HepG2 (cell line): ENCODE measurements around the gene SDK1. TPM values are rescaled to one million over a fixed set of nuclear protein-coding genes. Genes with fewer than 3 reads are reported as not detected.

Experiments
- ATAC-seq: fragments of 200-7000 bp; cut with Tn5 transposase; 3 replicates; pipeline ENCODE4 v1.9.1; 2020; ENCODE audit warnings: mild to moderate bottlenecking, moderate library complexity
- BruUV-seq: library from RNA; stranded (reverse); fragments of 400-500 nt; replicated peaks from 2 replicates; lab custom pipeline; 2021; lab: Mats Ljungman, UMichigan
- CTCF ChIA-PET: fragments of 300-600 bp; formaldehyde crosslinking; extraction: SDS; loops from one replicate; lab custom pipeline; 2021; ENCODE audit warnings: low total read pairs, inconsistent platforms, low intra/inter-chr PET ratio; lab: Yijun Ruan, JAX
- POLR2A ChIA-PET: fragments of 350-600 bp; sonication (Branson Sonifier 250); formaldehyde crosslinking; loops from one replicate; lab custom pipeline; 2020; ENCODE audit warnings: antibody characterized with exemption, inconsistent platforms; lab: Yijun Ruan, JAX
- DNase-seq: peaks from one replicate; pipeline ENCODE4 v3.0.0-alpha.2; 2015; ENCODE audit warnings: low spot score
- FAIRE-seq: peaks from 3 replicates; lab custom pipeline; 2011; peaks lifted over from hg19 to GRCh38; lab: Jason Lieb, UNC
- H2AFZ ChIP-seq: one replicate; pipeline ENCODE4 v1.6.1; 2011; ENCODE audit warnings: low read length, inconsistent platforms
- H3K27ac ChIP-seq: fragments of 300-600 bp; 3 replicates; pipeline ENCODE4 v1.8.0; 2011; ENCODE audit warnings: mixed run types, mild to moderate bottlenecking, mixed read lengths, low read length, inconsistent platforms; ENCODE audit not compliant: insufficient read depth; ENCODE audit errors: extremely low read length
- H3K27me3 ChIP-seq, 2 experiments: fragments of 200-600 bp in 1 of 2; 2 replicates in 1 of 2; 3 replicates in 1 of 2; pipeline versions ENCODE4 v1.6.0 to v1.8.0; 2011; ENCODE audit warnings: low read length in 2 of 2, mild to moderate bottlenecking in 2 of 2, moderate library complexity in 2 of 2, inconsistent platforms in 1 of 2; ENCODE audit not compliant: insufficient read depth in 2 of 2, control insufficient read depth in 1 of 2
- H3K36me3 ChIP-seq, 2 experiments: fragments of 200-600 bp in 1 of 2; replicated peaks in 1 of 2; 2 replicates in 1 of 2; 3 replicates in 1 of 2; pipeline versions ENCODE4 v1.5.1 to v1.8.0; 2011; ENCODE audit warnings: low read length in 2 of 2, inconsistent platforms in 1 of 2; ENCODE audit not compliant: insufficient read depth in 2 of 2, control insufficient read depth in 1 of 2
- H3K4me1 ChIP-seq: 2 replicates; pipeline ENCODE4 v1.5.1; 2012; ENCODE audit warnings: low read length, inconsistent platforms; ENCODE audit not compliant: insufficient read depth
- H3K4me2 ChIP-seq: 2 replicates; pipeline ENCODE4 v1.6.0; 2011; ENCODE audit warnings: low read depth, low read length, inconsistent platforms
- H3K4me3 ChIP-seq, 3 experiments: fragments of 200-600 bp in 1 of 3; sonication (generic), shearing (Covaris generic) in 1 of 3; replicated peaks in 1 of 3; 2 replicates each; pipeline ENCODE4 v1.5.1; 2011 to 2016; ENCODE audit warnings: low read length in 3 of 3, inconsistent platforms in 2 of 3, low read depth in 2 of 3, mild to moderate bottlenecking in 2 of 3, control low read depth in 1 of 3, mixed read lengths in 1 of 3; ENCODE audit not compliant: insufficient read depth in 1 of 3
- H3K79me2 ChIP-seq: one replicate; pipeline ENCODE4 v1.6.1; 2011; ENCODE audit warnings: low read length, inconsistent platforms; ENCODE audit not compliant: insufficient read depth
- H3K9ac ChIP-seq: 2 replicates; pipeline ENCODE4 v1.6.0; 2011; ENCODE audit warnings: mild to moderate bottlenecking, low read depth, low read length, inconsistent platforms; ENCODE audit not compliant: insufficient read depth
- H3K9me3 ChIP-seq: 2 replicates; pipeline ENCODE4 v1.5.1; 2012; ENCODE audit warnings: mild to moderate bottlenecking, low read length
- H4K20me1 ChIP-seq: 2 replicates; pipeline ENCODE4 v1.6.0; 2011; ENCODE audit warnings: inconsistent platforms, mild to moderate bottlenecking, low read length, moderate library complexity; ENCODE audit not compliant: insufficient read depth
- AKAP8 ChIP-seq: sonication (generic); formaldehyde crosslinking; IDR thresholded peaks from 2 replicates; pipeline ENCODE4 v1.5.1; 2020; ENCODE audit warnings: mild to moderate bottlenecking, missing genetic modification reagents
- KAT2B ChIP-seq: fragments of 150-350 bp; IDR thresholded peaks from 2 replicates; pipeline ENCODE4 v1.6.1; 2014; ENCODE audit warnings: low read depth, low read length, borderline replicate concordance
- KDM6A ChIP-seq: IDR thresholded peaks from 2 replicates; pipeline ENCODE4 v1.6.1; 2016; ENCODE audit warnings: low read depth
- MAFK ChIP-seq, 2 experiments: IDR thresholded peaks in 1 of 2; conservative IDR thresholded peaks in 1 of 2; 2 replicates each; pipeline ENCODE4 v1.6.1; 2011; ENCODE audit warnings: improper control_type of control experiment in 2 of 2, low read length in 2 of 2
- NR0B2 ChIP-seq: sonication (generic); formaldehyde crosslinking; IDR thresholded peaks from 2 replicates; pipeline ENCODE4 v1.4.0; 2020; ENCODE audit warnings: mild to moderate bottlenecking, missing genetic modification reagents
- RXRB ChIP-seq: IDR thresholded peaks from 2 replicates; pipeline ENCODE4 v1.6.1; 2016; ENCODE audit warnings: borderline replicate concordance, missing genetic modification reagents, missing compliant biosample characterization
- SMARCE1 ChIP-seq: fragments of 450-650 bp; IDR thresholded peaks from 2 replicates; pipeline ENCODE4 v1.6.1; 2017; ENCODE audit warnings: borderline replicate concordance
- STAT5B ChIP-seq: sonication (generic); formaldehyde crosslinking; IDR thresholded peaks from 2 replicates; pipeline ENCODE4 v1.4.0; 2020; ENCODE audit warnings: missing genetic modification reagents
- ZBTB21 ChIP-seq: sonication (generic); formaldehyde crosslinking; IDR thresholded peaks from 2 replicates; pipeline ENCODE4 v1.4.0; 2020; ENCODE audit warnings: missing genetic modification reagents
- ZBTB7A ChIP-seq: sonication (generic); formaldehyde crosslinking; IDR thresholded peaks from 2 replicates; pipeline ENCODE4 v1.8.0; 2022; ENCODE audit warnings: mild to moderate bottlenecking, missing genetic modification reagents
- ZBTB7B ChIP-seq: sonication (generic); formaldehyde crosslinking; IDR thresholded peaks from 2 replicates; pipeline ENCODE4 v1.4.0; 2020; ENCODE audit warnings: missing genetic modification reagents
- ZFP1 ChIP-seq: IDR thresholded peaks from 2 replicates; pipeline ENCODE4 v1.6.1; 2016
- ZNF788 ChIP-seq: sonication (generic); formaldehyde crosslinking; IDR thresholded peaks from 2 replicates; pipeline ENCODE4 v1.5.0; 2020; ENCODE audit warnings: mild to moderate bottlenecking, missing genetic modification reagents, borderline replicate concordance
- WGBS: methylation state at CpG from one replicate; pipeline ENCODE4 v1.1.6; 2017; ENCODE audit warnings: low lambda C conversion rate; 5-methylcytosine and 5-hydroxymethylcytosine counted together
- in situ Hi-C: cut with HindIII; loops from 2 replicates; pipeline ENCODE4 v1.10.0; 2017; ENCODE audit warnings: low pct_unique_long_range_greater_than_20kb; ENCODE audit not compliant: extremely low pct_ligation_motif_present
- intact Hi-C: fragments of 100-400 bp; cut with micrococcal nuclease; formaldehyde crosslinking; loops from one replicate; pipeline ENCODE4 v1.10.0; 2022; ENCODE audit not compliant: unreplicated experiment
- polyA plus RNA-seq, 8 experiments: library from polyadenylated mRNA; depleted of rRNA in 3 of 8; stranded (reverse) in 7 of 8; unstranded in 1 of 8; fragments of >200 nt; fragmentation: Illumina TruSeq in 4 of 8; extraction: Trizol in 4 of 8; gene quantifications; 2 replicates each; pipeline versions ENCODE4 v1.2.1 to v1.2.3, GENCODE V29; 2011 to 2016; ENCODE audit warnings: low read depth in 4 of 8, missing spikeins in 1 of 8, mixed read lengths in 1 of 8; ENCODE audit not compliant: insufficient read depth in 1 of 8
- total RNA-seq, 5 experiments: library from RNA; depleted of rRNA; stranded (reverse); fragments of >200 nt; fragmentation: Illumina TruSeq; extraction: Trizol; gene quantifications; 2 replicates each; pipeline ENCODE4 v1.2.3, GENCODE V29; 2016; ENCODE audit warnings: low read depth in 1 of 5
- TF ChIP-seq, protein P1 (sequence below): sonication (generic); formaldehyde crosslinking; IDR thresholded peaks from 2 replicates; pipeline ENCODE4 v1.5.0; 2020; ENCODE audit warnings: mild to moderate bottlenecking, missing genetic modification reagents
- TF ChIP-seq, protein P2 (sequence below), 2 experiments: fragments of 450-650 bp in 1 of 2; sonication (generic) in 1 of 2; formaldehyde crosslinking in 1 of 2; IDR thresholded peaks; 2 replicates each; pipeline versions ENCODE4 v1.6.1 to v1.8.0; 2016 to 2022; ENCODE audit warnings: antibody characterized with exemption in 1 of 2, mild to moderate bottlenecking in 1 of 2, missing genetic modification reagents in 1 of 2

Gene SDK1
- total and polyA plus RNA-seq, 2 of the 13 experiments (the other 11 are each of a cell fraction or from before 2014, with no cell fraction given) = 0.35 to 2.4 TPM

GRCh38 chr7:4222676-4223075, 921.6 kb downstream of the SDK1 start:
- 80% methylated on average over 4 of the region's 5 CpGs for WGBS
- H3K9me3 ChIP-seq = no peaks in the 10 kb centered on the region
- in situ Hi-C loops (loop anchor here (10.0 kb wide), 1 partner anchor 252 kb away; no protein-coding TSS in a partner anchor), intact Hi-C loops (no loop called here)
- BruUV-seq = no TSS peak
- POLR2A ChIA-PET = no interaction called here
- H3K4me3 ChIP-seq = no peak overlapping the region
- no peaks in the 10 kb centered on the region for H3K4me1 ChIP-seq
- no peak overlapping the region for H2AFZ ChIP-seq
- H3K36me3 ChIP-seq = no peaks in the 10 kb centered on the region
- no peaks in the 10 kb centered on the region for H4K20me1 ChIP-seq
- H3K9ac ChIP-seq = no peak overlapping the region
- ATAC-seq (no peak), DNase-seq (no peak), FAIRE-seq (no peak)
- no peak overlapping the region for H3K27ac ChIP-seq
- no peaks in the 10 kb centered on the region for H3K27me3 ChIP-seq
- H3K4me2 ChIP-seq = no peak overlapping the region
- CTCF ChIA-PET = no interaction called here
- H3K79me2 ChIP-seq = no peaks in the 10 kb centered on the region
- TF ChIP-seq NR0B2 (CRISPR knock-in tag) (no peak), ZBTB7B (CRISPR knock-in tag) (no peak), SMARCE1 (no peak), KDM6A (no peak), KAT2B (no peak), AKAP8 (CRISPR knock-in tag) (no peak), ZFP1 (no peak), STAT5B (CRISPR knock-in tag) (no peak), ZBTB7A (no peak), RXRB (no peak), ZNF788 (no peak), MAFK (conservative IDR thresholded peaks at IDR 0.05 in 1 of 2, IDR thresholded peaks at IDR 0.05 in 1 of 2; ENCODE audit: low read length in 2 of 2) (no peak), ZBTB21 (CRISPR knock-in tag) (no peak)
- TF ChIP-seq, protein P1, sequence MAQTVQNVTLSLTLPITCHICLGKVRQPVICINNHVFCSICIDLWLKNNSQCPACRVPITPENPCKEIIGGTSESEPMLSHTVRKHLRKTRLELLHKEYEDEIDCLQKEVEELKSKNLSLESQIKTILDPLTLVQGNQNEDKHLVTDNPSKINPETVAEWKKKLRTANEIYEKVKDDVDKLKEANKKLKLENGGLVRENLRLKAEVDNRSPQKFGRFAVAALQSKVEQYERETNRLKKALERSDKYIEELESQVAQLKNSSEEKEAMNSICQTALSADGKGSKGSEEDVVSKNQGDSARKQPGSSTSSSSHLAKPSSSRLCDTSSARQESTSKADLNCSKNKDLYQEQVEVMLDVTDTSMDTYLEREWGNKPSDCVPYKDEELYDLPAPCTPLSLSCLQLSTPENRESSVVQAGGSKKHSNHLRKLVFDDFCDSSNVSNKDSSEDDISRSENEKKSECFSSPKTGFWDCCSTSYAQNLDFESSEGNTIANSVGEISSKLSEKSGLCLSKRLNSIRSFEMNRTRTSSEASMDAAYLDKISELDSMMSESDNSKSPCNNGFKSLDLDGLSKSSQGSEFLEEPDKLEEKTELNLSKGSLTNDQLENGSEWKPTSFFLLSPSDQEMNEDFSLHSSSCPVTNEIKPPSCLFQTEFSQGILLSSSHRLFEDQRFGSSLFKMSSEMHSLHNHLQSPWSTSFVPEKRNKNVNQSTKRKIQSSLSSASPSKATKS = no peak
- TF ChIP-seq, protein P2, sequence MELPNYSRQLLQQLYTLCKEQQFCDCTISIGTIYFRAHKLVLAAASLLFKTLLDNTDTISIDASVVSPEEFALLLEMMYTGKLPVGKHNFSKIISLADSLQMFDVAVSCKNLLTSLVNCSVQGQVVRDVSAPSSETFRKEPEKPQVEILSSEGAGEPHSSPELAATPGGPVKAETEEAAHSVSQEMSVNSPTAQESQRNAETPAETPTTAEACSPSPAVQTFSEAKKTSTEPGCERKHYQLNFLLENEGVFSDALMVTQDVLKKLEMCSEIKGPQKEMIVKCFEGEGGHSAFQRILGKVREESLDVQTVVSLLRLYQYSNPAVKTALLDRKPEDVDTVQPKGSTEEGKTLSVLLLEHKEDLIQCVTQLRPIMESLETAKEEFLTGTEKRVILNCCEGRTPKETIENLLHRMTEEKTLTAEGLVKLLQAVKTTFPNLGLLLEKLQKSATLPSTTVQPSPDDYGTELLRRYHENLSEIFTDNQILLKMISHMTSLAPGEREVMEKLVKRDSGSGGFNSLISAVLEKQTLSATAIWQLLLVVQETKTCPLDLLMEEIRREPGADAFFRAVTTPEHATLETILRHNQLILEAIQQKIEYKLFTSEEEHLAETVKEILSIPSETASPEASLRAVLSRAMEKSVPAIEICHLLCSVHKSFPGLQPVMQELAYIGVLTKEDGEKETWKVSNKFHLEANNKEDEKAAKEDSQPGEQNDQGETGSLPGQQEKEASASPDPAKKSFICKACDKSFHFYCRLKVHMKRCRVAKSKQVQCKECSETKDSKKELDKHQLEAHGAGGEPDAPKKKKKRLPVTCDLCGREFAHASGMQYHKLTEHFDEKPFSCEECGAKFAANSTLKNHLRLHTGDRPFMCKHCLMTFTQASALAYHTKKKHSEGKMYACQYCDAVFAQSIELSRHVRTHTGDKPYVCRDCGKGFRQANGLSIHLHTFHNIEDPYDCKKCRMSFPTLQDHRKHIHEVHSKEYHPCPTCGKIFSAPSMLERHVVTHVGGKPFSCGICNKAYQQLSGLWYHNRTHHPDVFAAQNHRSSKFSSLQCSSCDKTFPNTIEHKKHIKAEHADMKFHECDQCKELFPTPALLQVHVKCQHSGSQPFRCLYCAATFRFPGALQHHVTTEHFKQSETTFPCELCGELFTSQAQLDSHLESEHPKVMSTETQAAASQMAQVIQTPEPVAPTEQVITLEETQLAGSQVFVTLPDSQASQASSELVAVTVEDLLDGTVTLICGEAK (IDR thresholded peaks at IDR 0.05) = no peak
- TF ChIP-seq, protein P2 (CRISPR knock-in tag; IDR thresholded peaks at IDR 0.05) = no peak
